Globus pallidus (tissue), 1 donor: ENCODE results near the gene BANP.

ENCODE experiments used
- DNase-seq: peaks from one replicate; pipeline ENCODE4 v3.0.0-alpha.2; 2015; ENCODE audit warnings: low spot score

The BANP gene

DNA sequence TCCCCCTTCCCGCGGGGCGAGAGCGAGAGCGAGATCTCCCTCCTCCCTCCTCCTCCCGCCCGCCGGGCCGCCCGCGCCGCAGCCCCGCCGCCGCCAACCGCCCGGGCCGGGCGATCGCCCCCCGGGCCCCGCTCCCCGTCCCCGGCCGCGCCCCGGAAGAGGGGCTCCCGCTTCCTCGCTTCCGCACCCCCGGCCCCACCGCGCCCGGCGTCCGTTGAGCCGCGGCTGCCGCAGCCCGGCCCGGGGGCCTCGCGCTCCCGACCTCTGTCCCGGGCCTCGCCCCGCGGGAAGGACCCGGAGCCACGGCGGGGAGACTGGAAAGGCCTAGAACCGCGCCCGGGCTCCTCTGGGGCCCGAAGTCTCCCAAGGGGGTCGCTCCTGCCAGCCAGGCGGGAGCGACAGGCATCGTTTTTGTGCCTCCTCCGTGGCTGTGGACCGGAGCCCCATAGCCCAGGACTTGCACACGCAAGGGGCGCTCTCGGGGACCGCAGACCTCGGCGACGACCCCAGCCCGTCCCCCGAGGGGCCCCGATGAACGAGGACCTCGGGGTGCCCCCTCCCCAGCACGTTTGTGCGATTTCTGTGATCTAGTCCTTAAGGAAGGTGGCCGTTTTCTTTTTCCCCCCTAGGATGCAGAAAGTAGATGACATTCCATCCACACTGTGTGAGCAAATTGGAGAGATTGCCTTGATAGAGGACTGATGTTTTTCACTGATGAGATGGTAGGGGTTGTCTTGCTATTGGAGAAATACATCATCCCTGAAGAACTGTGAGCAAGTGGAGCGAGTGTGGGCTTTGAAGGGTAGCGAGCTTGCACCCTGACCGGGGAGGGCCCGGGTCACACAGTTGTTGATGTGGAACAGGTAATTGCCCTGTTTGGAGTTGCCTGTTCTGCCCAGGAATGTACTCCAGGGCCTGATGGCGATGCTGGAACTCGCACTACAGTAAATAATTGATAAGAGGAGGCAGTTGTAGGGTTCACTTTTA is 611 bp downstream of the BANP start:
- DNase-seq = no peak

- no peak for DNase-seq
Observed at GRCh38 chr16:87952751-87953150, 1.5 kb downstream of the BANP start.

DNA sequence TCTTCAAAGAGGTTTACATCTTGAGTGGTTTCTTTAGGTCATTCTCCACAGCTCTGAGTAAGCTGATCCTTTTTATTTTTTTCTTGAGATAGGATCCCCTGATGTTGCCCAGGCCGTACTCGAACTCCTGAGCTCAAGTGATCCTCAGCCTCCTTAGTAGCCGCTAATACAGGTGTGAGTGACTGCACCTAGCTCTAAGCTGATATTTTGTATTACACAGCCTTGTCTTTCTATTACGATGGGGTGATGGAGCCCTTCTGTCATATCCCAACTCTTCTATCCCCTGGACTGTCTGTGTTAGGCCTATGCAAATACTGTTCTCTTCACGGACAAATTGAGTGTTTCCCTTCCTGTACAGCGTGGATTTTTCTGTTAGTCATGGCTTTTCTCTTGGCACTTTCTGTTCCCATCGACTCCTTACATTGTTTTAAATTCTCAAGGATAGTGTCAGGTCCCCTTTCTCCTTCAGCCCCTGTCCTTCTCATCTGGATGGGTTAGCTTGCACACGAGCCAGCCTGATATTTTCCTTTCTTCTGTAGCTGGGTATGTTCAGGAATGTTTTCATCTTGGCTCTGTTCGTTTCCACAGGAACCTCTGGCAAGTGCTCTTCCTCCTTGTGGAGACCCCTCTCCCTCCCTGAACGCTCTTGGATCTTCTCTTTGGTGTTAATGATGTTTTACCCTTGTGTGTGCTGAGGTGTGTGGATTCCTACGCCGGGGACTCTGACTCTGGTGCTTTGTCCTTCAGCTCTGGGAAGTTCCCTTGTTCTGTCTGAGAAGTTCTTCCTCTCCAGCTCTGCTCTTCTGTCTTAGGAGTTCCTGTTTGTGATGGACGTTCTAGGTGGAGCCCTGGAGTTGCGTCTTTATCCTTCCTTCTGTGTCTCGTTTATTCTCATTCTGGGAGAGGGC is 2.3 kb downstream of the BANP start:
- DNase-seq = no peak

GRCh38 chr16:87954361-87954760 is 3.1 kb downstream of the BANP start:
- no peak for DNase-seq

- no peak for DNase-seq
Observed at GRCh38 chr16:87954826-87955225, 3.6 kb downstream of the BANP start.

DNA sequence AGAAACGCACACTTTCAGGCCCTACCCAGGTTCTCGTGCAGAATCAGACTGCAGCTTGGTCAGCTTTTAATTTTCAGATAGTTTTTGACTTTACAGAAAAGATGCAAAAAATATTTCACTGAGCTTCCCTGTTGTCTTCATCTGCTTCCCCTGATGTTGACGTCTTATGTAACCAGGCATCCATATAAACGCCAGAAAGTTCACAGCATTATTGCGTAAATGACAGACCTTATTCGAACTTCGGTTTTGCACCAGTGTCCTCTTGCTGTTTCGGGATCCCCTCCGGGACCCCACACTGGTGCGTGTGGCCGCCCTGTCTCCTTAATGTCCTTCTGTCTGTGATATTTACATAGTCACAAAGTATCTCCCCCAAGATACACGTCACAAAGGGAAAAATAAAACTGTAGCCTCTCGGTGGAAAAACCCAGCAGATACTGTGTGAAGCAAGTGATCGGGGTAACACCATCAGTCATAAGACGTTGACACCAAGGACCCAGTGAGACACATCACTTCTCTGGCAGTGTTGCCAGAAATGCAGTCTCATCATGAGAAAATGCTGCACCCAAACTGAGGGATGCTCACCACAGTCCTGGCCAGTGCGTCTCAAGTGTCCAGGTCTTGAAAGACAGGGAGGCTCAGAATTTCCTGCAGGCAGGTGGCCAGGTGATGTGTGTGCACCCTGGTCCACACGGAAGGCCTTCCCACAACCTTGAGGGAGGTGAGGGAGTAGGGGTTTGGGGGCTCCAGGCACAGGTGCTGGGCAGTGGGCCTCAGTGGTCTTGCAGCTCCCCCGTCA is 4.3 kb downstream of the BANP start:
- DNase-seq = no peak

DNA sequence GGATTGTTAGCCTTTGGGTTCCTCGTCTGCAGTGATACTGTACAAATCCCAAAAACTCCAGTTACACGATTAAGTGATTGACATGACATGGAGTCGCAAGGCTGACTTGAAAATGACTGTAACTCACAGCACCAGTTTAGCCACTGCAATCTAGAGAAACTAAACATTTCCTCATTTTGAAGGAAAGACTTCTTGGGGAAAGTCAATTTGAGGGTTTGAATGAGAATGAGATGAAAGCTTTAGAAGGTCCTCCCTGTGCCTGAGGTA is 4.8 kb downstream of the BANP start:
- DNase-seq = no peak

DNA sequence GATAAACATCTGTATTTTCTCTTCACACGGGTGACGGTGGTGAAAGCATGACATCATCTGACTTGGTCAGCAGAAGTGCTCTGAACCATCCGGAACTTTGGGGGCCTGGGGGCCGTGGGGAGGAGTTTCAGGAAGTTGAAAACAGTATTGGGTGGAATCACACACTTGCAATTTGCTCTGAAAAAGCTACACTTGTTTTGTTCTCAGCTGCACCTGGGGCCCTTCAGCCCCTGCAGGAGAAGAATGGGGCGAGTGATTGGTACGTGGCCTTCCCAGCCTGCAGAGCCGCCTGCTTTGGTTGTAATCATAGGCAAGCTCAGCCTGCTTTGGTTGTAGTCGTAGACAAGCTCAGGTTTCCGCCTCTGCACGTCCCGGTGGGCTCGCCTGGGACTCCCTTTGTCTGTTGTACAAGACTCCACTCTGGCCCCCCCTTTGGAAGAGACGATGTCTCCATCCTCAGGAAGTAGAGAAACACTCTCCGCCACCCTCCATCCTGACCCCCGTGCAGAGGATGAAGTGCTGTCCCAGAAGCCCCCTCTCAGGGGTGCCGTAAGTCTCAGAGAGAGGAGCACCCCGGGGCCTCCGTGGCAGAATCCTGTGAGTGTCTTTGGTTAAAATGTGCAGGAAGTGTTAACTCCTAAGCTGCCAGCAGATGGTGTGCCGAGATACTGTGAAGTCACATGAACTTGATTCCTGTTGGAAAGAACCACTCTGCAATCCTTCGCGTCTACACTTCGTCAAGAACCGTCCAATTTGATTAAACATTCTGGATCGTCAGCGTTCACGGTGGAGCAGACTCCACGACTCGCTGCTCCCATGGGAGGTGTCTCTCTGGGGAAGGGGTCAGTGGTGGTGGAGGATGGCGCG is 5.4 kb downstream of the BANP start:
- DNase-seq = no peak

DNA sequence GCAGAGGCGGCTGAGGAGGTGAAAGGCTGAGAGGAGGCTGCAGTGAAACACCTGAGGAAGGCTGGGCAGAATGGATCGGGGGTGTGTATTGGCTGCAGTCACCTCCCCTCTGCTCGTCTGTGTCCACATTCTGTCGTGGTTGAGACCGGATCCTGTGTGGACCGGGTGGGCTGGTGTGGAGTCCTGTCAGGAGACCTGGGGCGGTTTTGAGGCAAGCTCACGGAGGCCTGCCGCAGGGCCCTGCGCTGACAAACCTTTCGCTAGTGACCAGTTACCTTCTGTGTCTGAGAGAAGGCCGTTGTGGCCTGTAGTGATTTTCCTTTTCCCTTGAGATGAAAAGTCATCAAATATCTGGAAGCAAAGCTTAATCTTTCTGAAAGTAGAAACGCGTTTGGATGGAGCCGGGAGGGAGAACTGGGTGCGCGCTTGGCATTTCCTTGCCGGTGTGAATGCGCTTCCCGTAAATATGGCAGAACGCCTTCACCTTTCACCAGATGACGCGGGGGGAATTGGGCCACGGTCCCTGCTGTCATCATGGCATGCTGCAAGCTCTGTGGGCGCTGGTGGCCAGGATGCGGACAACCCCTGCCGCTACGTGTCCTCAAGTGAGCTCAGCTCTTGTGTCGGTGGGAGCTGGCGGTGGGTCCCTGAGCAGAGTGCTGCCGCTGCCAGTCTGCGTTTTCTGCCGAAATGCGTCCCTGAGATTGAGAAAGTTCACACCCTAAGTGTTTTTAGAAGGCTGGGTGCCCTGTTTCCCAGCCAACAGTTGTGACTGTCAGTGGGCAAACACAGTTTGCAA is 6.3 kb downstream of the BANP start:
- DNase-seq = no peak

DNA sequence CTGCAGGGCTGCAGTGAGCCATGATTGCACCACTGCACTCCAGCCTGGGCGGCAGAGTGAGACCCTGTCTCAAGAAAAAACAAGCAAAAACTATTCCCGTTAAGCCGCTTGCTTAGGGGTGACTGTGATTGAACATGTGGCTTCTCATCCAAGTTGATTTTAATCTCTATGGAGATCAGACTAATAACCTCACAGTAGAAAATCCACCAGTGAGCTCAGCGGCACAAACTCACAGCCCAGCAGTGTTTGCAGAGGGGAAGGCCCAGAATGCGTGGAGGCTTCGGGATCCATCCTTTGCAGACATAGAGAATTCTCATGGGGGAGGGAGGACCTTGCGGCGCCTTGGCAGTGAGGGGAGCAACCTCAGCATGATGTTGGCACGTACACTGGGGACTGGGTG is 7.4 kb downstream of the BANP start:
- DNase-seq = no peak

GRCh38 chr16:87959391-87959990 is 8.3 kb downstream of the BANP start:
- no peak for DNase-seq

DNA sequence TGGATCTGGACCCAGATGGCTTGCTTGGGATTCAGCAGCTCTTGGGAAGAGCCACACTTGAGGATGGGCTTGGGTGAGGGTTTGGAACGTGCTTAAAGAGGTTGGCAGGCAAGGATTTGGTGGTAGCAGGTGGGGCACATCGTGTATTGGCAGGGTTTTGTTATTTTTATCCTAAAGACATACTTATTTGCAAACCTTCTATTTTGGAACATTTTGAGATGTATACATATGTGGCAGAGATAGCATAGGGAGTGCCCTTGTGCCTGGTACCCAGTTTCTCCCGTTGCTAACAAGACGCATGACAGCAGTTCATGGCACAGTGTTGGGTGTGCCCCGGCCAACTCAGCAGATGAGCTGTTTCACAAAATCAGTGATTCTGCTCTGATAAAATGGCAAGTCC is 9.1 kb downstream of the BANP start:
- no peak for DNase-seq

GRCh38 chr16:87960852-87961251 is 9.6 kb downstream of the BANP start:
- DNase-seq = no peak

GRCh38 chr16:87961623-87962022 is 10.4 kb downstream of the BANP start:
- DNase-seq = no peak

GRCh38 chr16:87963400-87963799 is 12.2 kb downstream of the BANP start:
- DNase-seq = no peak

- DNase-seq = no peak
Observed at GRCh38 chr16:87964049-87964659, 12.9 kb downstream of the BANP start.

DNA sequence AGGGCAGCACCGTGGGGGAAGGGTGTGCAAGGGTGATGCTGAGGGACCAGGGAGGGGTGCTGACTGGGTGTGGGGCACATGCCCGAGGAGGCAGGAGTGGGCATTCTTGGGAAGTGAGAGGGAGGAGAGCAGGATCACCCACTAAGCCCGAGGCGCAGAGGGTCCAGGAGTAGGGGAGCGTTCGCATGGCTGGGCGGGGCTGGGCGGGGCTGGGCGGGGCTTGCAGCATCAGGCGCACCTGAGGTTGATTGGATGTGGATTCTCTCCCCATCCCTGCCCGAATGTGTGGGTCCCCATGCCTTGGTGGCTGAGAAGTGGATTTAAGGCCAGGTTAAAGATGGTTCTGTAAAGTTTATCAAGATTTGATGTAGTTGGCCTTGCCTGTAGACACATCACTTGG is 14.2 kb downstream of the BANP start:
- no peak for DNase-seq

DNA sequence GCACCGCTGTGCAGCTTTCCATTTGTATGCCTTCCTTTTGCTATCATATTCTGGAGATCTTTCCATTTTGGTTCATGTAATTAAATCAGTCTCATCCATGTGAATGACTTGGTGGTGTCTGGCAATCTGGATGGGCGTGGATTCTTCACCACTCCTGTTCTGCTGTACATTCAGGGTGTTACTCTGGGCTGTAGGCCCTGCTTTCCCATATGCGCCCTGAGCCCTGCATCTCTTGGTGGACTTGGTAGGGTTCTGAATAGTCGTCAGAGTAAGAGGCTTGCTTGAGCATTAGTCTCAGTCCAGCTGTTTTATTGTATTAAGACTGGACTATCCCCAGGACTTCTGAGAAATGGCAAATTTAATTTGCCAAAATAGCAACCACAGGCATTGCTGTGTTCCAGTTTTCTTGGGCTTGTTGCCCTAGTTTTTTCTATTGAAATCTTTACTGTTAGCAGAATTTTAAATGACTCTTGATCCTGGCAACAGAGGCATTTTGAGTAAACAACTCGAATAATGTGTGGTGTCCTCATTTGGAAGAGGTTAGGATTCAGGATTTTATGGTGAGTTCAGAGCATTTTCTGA is 14.9 kb downstream of the BANP start:
- no peak for DNase-seq

DNA sequence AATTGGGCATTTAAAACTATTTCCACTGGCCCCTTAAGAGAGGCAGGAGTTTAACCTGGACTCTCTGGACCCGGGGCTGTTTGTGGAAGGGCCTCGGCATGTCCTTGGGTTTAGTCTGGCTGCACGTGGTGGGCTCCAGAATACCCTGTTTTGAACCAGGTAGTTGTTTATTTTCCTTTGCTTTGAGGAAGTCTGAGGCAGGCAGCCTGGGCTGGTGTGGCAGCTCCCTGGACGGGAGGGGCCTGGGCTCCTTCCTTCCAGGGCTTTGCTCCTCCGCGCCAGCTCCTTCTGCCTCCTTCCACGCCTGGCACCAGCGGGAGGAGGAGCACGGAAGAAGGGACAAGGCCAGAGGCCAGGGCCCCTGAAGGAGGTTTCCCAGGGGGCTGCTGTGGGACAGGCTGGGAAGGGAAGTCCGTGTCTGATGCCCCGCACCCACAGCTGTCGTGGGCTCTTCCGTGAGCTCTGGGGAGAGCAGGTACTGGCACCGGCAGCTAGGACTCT is 15.5 kb downstream of the BANP start:
- no peak for DNase-seq
